Ishikawa (cell line): ENCODE data around the gene TNS1.

Experiments
- CEBPB ChIP-seq: IDR thresholded peaks from 2 replicates; pipeline ENCODE4 v1.6.1; 2012
- CREB1 ChIP-seq: IDR thresholded peaks from 2 replicates; pipeline ENCODE4 v1.6.1; 2012; ENCODE audit warnings: low read depth
- EGR1 ChIP-seq: IDR thresholded peaks from 2 replicates; pipeline ENCODE4 v1.6.1; 2012
- EP300 ChIP-seq: IDR thresholded peaks from 2 replicates; pipeline ENCODE4 v1.6.1; 2012; ENCODE audit warnings: borderline replicate concordance
- FOXM1 ChIP-seq: IDR thresholded peaks from 2 replicates; pipeline ENCODE4 v1.6.1; 2012; ENCODE audit warnings: low read depth, borderline replicate concordance
- MAX ChIP-seq: IDR thresholded peaks from 2 replicates; pipeline ENCODE4 v1.6.1; 2012
- NFIC ChIP-seq: IDR thresholded peaks from 2 replicates; pipeline ENCODE4 v1.6.1; 2012
- RAD21 ChIP-seq: IDR thresholded peaks from 2 replicates; pipeline ENCODE4 v1.6.1; 2012; ENCODE audit warnings: low read depth
- TAF1 ChIP-seq: IDR thresholded peaks from 2 replicates; pipeline ENCODE4 v1.6.1; 2012; ENCODE audit warnings: low read depth, mild to moderate bottlenecking
- TCF12 ChIP-seq: IDR thresholded peaks from 2 replicates; pipeline ENCODE4 v1.6.1; 2012; ENCODE audit warnings: low read depth
- TEAD4 ChIP-seq: IDR thresholded peaks from 2 replicates; pipeline ENCODE4 v1.6.1; 2012
- USF1 ChIP-seq: IDR thresholded peaks from 2 replicates; pipeline ENCODE4 v1.6.1; 2012
- YY1 ChIP-seq: IDR thresholded peaks from 2 replicates; pipeline ENCODE4 v1.6.1; 2012; ENCODE audit warnings: low read depth
- ZBTB7A ChIP-seq: IDR thresholded peaks from 2 replicates; pipeline ENCODE4 v1.6.1; 2012; ENCODE audit warnings: low read depth
- TF ChIP-seq, protein P1 (sequence below): IDR thresholded peaks from 2 replicates; pipeline ENCODE4 v1.6.1; 2012; ENCODE audit warnings: low read depth, mild to moderate bottlenecking

Gene TNS1

GRCh38 chr2:217887841-217888701 lies 114.7 kb downstream of the TNS1 start:
- TF ChIP-seq TCF12 (no peak), MAX (no peak), TAF1 (no peak), CREB1 (no peak), FOXM1 (no peak), EP300 (no peak), USF1 (no peak), YY1 (no peak), CEBPB (no peak), ZBTB7A (no peak), NFIC (no peak), RAD21 (no peak), EGR1 (no peak), TEAD4 (no peak)
- TF ChIP-seq, protein P1, sequence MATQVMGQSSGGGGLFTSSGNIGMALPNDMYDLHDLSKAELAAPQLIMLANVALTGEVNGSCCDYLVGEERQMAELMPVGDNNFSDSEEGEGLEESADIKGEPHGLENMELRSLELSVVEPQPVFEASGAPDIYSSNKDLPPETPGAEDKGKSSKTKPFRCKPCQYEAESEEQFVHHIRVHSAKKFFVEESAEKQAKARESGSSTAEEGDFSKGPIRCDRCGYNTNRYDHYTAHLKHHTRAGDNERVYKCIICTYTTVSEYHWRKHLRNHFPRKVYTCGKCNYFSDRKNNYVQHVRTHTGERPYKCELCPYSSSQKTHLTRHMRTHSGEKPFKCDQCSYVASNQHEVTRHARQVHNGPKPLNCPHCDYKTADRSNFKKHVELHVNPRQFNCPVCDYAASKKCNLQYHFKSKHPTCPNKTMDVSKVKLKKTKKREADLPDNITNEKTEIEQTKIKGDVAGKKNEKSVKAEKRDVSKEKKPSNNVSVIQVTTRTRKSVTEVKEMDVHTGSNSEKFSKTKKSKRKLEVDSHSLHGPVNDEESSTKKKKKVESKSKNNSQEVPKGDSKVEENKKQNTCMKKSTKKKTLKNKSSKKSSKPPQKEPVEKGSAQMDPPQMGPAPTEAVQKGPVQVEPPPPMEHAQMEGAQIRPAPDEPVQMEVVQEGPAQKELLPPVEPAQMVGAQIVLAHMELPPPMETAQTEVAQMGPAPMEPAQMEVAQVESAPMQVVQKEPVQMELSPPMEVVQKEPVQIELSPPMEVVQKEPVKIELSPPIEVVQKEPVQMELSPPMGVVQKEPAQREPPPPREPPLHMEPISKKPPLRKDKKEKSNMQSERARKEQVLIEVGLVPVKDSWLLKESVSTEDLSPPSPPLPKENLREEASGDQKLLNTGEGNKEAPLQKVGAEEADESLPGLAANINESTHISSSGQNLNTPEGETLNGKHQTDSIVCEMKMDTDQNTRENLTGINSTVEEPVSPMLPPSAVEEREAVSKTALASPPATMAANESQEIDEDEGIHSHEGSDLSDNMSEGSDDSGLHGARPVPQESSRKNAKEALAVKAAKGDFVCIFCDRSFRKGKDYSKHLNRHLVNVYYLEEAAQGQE = no peak

DNA sequence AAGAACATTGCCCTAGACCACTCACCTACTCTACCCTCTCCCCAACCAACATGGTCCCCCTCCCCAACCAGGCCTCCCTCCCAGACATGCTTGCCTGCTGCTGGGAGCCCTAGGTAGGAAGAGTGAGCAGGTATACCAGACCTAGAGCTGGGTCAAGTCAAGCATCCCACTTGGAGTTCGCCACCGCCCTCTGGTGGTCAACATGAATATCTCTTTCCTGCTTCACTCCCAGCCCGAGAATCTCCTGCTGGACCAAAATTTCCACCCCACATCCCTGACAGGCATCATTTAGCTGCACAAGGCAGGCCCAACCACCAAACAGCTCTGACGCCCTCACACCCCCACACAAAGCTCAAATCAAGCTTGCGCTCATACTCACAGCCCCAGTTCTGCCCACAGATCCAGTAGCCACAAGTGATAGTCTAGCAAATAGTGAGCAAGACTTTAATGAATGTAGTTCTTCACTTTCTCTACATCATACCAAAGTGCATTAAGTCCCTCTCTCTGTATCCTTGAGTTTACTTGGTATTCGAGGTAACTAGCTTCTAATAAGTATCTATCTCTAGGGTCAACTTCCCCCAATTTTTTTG lies 116.0 kb downstream of the TNS1 start:
- TF ChIP-seq RAD21 = peak; percentile 92
- no peak for TF ChIP-seq EGR1
- TF ChIP-seq TCF12 = no peak
- no peak for TF ChIP-seq CEBPB
- no peak for TF ChIP-seq USF1

DNA sequence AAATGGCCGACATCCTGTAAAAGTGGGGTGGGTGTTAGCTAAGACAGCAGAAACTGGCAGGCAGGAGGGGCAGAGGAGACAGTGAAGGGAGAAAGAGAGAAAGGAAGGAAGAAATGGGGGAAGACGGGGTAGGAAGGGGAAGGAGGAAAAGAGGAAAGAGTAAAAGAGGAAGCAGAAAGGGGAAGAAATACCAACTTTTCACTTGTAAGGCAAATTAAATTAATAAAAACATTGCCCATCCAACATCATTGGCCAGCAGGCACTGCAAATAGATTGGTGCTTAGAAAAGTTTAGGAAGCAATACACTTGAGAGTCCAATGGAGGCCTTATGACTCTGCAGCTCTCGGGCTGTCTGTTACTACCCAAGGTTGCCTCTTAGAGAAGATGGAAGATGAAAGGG lies 116.7 kb downstream of the TNS1 start:
- TF ChIP-seq, protein P1 = no peak
- TF ChIP-seq NFIC (no peak), TCF12 (no peak), MAX (no peak), CREB1 (no peak), TAF1 (no peak), YY1 (no peak), EP300 (no peak), TEAD4 (no peak), ZBTB7A (no peak), CEBPB (no peak), USF1 (no peak), RAD21 (no peak), FOXM1 (no peak), EGR1 (no peak)

DNA sequence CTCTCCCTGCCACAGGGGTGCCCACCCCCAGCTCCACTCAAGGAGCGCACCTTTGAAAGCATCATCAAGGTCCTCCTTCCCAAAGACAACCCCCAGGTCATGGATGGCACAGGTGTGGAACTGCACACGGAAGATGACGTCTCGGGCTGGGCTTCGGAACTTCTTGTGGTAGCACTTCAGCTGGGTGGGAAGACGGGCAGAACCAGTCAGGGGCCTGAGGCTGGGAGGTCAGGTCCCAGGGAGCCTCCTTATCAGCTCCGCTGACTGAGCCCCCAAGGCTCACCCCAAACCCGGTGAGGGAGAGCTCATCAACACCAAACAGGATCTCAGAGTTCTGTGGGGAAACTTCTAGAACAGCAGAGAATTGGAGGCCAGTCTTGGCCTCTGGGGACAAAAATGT lies 117.8 kb downstream of the TNS1 start:
- TF ChIP-seq YY1 (no peak), EP300 (no peak), TAF1 (no peak), CEBPB (no peak), RAD21 (no peak)

DNA sequence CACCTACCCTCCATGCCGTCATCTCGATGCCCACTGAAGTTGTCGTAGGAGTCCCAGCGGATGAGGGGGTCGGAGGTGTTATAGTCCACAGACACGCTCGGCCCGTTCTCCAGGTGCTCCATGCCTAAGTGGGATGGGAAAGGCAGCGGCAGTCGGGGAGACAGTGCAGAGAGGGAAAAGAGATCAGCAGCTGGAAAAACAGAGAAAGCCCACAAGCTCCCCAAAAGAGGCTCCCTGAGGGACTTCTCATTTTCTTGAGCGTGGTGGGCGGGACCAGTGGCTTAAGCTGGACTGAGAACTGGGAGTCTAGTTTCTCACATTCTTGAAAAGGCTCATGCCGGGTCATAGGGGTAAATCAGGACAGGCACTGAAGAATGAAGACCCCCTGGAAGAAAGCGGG lies 121.9 kb downstream of the TNS1 start:
- TF ChIP-seq, protein P1 = no peak
- TF ChIP-seq MAX (no peak), TCF12 (no peak), EGR1 (no peak), YY1 (no peak), CEBPB (no peak), FOXM1 (no peak), RAD21 (no peak), NFIC (no peak), TEAD4 (no peak), EP300 (no peak), TAF1 (no peak), USF1 (no peak), ZBTB7A (no peak), CREB1 (no peak)
